SK-N-SH treated with all-trans-retinoic acid at 6 μM for 48 hours (cell line): Measurements from ENCODE around the gene DCTN2.

Source experiments
- ATAC-seq: fragments of 200-7000 bp; cut with Tn5 transposase; 3 replicates; pipeline ENCODE4 v1.9.1; 2020; ENCODE audit warnings: mild to moderate bottlenecking, moderate library complexity
- ARNTL ChIP-seq: fragments of 450-650 bp; formaldehyde crosslinking; IDR thresholded peaks from 2 replicates; pipeline ENCODE4 v1.5.0; 2020; ENCODE audit warnings: low read depth, mild to moderate bottlenecking, moderate library complexity, borderline replicate concordance
- CSDC2 ChIP-seq: fragments of 250-450 bp; sonication (Bioruptor Pico); IDR thresholded peaks from 2 replicates; pipeline ENCODE4 v1.5.0; 2020; ENCODE audit warnings: mild to moderate bottlenecking, moderate library complexity
- ESRRG ChIP-seq: fragments of 250-450 bp; sonication (Bioruptor Pico); IDR thresholded peaks from 2 replicates; pipeline ENCODE4 v1.6.1; 2021; ENCODE audit warnings: mild to moderate bottlenecking
- GLIS3 ChIP-seq: fragments of 250-450 bp; sonication (Bioruptor Pico); IDR thresholded peaks from 2 replicates; pipeline ENCODE4 v1.5.0; 2020; ENCODE audit warnings: mild to moderate bottlenecking, moderate library complexity
- ISL1 ChIP-seq: fragments of 250-450 bp; sonication (Bioruptor Pico); IDR thresholded peaks from 2 replicates; pipeline ENCODE4 v2.1.2; 2022; ENCODE audit warnings: mild to moderate bottlenecking, moderate library complexity
- OSR1 ChIP-seq: fragments of 250-450 bp; sonication (Bioruptor Pico); IDR thresholded peaks from 2 replicates; pipeline ENCODE4 v1.8.0; 2022; ENCODE audit warnings: moderate library complexity, mild to moderate bottlenecking, inconsistent platforms
- PPARA ChIP-seq: fragments of 250-450 bp; sonication (Bioruptor Pico); IDR thresholded peaks from 2 replicates; pipeline ENCODE4 v1.5.0; 2020; ENCODE audit warnings: mild to moderate bottlenecking, borderline replicate concordance
- RARB ChIP-seq: fragments of 250-450 bp; sonication (Bioruptor Pico); IDR thresholded peaks from 2 replicates; pipeline ENCODE4 v1.8.0; 2021; ENCODE audit warnings: mild to moderate bottlenecking, moderate library complexity
- SNAI2 ChIP-seq: fragments of 250-450 bp; sonication (Bioruptor Pico); IDR thresholded peaks from 2 replicates; pipeline ENCODE4 v1.5.0; 2020; ENCODE audit warnings: mild to moderate bottlenecking, moderate library complexity
- TCF4 ChIP-seq: fragments of 250-450 bp; sonication (Bioruptor Pico); IDR thresholded peaks from 2 replicates; pipeline ENCODE4 v1.8.0; 2021; ENCODE audit warnings: mild to moderate bottlenecking, moderate library complexity, borderline replicate concordance
- TOX ChIP-seq: fragments of 250-450 bp; sonication (Bioruptor Pico); IDR thresholded peaks from 2 replicates; pipeline ENCODE4 v1.8.0; 2021; ENCODE audit warnings: mild to moderate bottlenecking, moderate library complexity, borderline replicate concordance
- ZC3H10 ChIP-seq: fragments of 250-450 bp; sonication (Bioruptor Pico); IDR thresholded peaks from 2 replicates; pipeline ENCODE4 v1.5.1; 2021; ENCODE audit warnings: mild to moderate bottlenecking, moderate library complexity
- ZFP3 ChIP-seq: fragments of 250-450 bp; sonication (Bioruptor Pico); IDR thresholded peaks from 2 replicates; pipeline ENCODE4 v1.5.0; 2020; ENCODE audit warnings: mild to moderate bottlenecking, moderate library complexity
- ZFP30 ChIP-seq: fragments of 450-650 bp; formaldehyde crosslinking; IDR thresholded peaks from 2 replicates; pipeline ENCODE4 v1.5.0; 2022; ENCODE audit warnings: mild to moderate bottlenecking, moderate library complexity
- ZNF565 ChIP-seq: fragments of 450-650 bp; formaldehyde crosslinking; conservative IDR thresholded peaks from 2 replicates; pipeline ENCODE4 v1.5.0; 2020; ENCODE audit warnings: low read depth, mild to moderate bottlenecking, moderate library complexity
- ZNF70 ChIP-seq: fragments of 450-650 bp; formaldehyde crosslinking; IDR thresholded peaks from 2 replicates; pipeline ENCODE4 v1.5.0; 2020; ENCODE audit warnings: mild to moderate bottlenecking, moderate library complexity
- TF ChIP-seq, protein P1 (sequence below): fragments of 250-450 bp; sonication (Bioruptor Pico); IDR thresholded peaks from 2 replicates; pipeline ENCODE4 v1.5.1; 2020; ENCODE audit warnings: low read depth, mild to moderate bottlenecking, moderate library complexity
- TF ChIP-seq, protein P2 (sequence below): fragments of 250-450 bp; sonication (Bioruptor Pico); IDR thresholded peaks from 2 replicates; pipeline ENCODE4 v1.5.0; 2020; ENCODE audit warnings: mild to moderate bottlenecking, moderate library complexity
- TF ChIP-seq, protein P3 (sequence below): fragments of 250-450 bp; sonication (Bioruptor Pico); IDR thresholded peaks from 2 replicates; pipeline ENCODE4 v1.8.0; 2020; ENCODE audit warnings: mild to moderate bottlenecking, moderate library complexity, borderline replicate concordance
- TF ChIP-seq, protein P4 (sequence below): fragments of 250-450 bp; sonication (Bioruptor Pico); IDR thresholded peaks from 2 replicates; pipeline ENCODE4 v1.5.1; 2021; ENCODE audit warnings: mild to moderate bottlenecking, moderate library complexity
- TF ChIP-seq, protein P5 (sequence below): fragments of 250-450 bp; sonication (Bioruptor Pico); IDR thresholded peaks from 2 replicates; pipeline ENCODE4 v1.8.0; 2021; ENCODE audit warnings: low read depth, mild to moderate bottlenecking, moderate library complexity, borderline replicate concordance

DCTN2 gene

DNA sequence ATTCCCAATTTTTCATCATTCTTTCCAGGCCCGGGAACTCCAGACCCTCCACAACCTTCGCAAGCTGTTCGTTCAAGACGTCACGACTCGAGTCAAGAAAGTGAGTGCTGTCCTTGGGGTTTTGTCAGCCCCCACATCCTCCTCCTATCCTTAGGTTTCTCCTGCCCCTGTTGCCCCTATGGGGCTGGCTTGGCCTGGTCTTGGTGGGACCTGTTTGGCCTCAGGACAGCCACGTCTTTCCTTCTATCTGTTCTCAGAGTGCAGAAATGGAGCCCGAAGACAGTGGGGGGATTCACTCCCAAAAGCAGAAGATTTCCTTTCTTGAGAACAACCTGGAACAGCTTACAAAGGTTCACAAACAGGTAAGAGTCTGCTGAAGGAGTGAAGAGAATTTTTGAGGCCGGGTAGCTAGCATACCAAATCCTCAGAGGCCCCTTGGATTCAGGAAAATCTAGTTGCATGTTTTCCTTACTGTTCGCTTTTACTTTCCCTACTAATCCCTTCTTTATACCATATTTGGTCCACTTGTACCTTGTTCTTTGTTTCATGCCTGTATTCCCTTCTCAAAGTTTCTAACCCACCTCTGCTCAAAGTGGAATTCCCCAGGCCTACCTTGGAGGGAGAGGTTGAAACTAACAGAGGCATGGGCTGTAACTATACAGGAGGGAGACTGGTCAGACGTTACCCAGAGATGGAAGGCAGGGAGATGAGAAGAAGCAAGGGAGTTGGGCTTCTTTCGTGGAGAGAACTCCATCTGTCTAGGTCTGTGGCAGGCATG lies 31.2 kb upstream of the DCTN2 start:
- TF ChIP-seq ARNTL (CRISPR knock-in tag): no peak
- TF ChIP-seq TOX: no peak
- TF ChIP-seq, protein P1, sequence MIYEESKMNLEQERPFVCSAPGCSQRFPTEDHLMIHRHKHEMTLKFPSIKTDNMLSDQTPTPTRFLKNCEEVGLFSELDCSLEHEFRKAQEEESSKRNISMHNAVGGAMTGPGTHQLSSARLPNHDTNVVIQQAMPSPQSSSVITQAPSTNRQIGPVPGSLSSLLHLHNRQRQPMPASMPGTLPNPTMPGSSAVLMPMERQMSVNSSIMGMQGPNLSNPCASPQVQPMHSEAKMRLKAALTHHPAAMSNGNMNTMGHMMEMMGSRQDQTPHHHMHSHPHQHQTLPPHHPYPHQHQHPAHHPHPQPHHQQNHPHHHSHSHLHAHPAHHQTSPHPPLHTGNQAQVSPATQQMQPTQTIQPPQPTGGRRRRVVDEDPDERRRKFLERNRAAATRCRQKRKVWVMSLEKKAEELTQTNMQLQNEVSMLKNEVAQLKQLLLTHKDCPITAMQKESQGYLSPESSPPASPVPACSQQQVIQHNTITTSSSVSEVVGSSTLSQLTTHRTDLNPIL (CRISPR knock-in tag): no peak
- no peak for TF ChIP-seq CSDC2 (CRISPR knock-in tag)
- TF ChIP-seq ZNF70 (CRISPR knock-in tag): no peak
- no peak for TF ChIP-seq OSR1 (CRISPR knock-in tag)
- no peak for TF ChIP-seq TCF4
- TF ChIP-seq, protein P2, sequence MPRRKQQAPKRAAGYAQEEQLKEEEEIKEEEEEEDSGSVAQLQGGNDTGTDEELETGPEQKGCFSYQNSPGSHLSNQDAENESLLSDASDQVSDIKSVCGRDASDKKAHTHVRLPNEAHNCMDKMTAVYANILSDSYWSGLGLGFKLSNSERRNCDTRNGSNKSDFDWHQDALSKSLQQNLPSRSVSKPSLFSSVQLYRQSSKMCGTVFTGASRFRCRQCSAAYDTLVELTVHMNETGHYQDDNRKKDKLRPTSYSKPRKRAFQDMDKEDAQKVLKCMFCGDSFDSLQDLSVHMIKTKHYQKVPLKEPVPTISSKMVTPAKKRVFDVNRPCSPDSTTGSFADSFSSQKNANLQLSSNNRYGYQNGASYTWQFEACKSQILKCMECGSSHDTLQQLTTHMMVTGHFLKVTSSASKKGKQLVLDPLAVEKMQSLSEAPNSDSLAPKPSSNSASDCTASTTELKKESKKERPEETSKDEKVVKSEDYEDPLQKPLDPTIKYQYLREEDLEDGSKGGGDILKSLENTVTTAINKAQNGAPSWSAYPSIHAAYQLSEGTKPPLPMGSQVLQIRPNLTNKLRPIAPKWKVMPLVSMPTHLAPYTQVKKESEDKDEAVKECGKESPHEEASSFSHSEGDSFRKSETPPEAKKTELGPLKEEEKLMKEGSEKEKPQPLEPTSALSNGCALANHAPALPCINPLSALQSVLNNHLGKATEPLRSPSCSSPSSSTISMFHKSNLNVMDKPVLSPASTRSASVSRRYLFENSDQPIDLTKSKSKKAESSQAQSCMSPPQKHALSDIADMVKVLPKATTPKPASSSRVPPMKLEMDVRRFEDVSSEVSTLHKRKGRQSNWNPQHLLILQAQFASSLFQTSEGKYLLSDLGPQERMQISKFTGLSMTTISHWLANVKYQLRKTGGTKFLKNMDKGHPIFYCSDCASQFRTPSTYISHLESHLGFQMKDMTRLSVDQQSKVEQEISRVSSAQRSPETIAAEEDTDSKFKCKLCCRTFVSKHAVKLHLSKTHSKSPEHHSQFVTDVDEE: no peak
- TF ChIP-seq PPARA (CRISPR knock-in tag): no peak
- no peak for TF ChIP-seq GLIS3 (CRISPR knock-in tag)
- TF ChIP-seq SNAI2: no peak
- TF ChIP-seq, protein P3, sequence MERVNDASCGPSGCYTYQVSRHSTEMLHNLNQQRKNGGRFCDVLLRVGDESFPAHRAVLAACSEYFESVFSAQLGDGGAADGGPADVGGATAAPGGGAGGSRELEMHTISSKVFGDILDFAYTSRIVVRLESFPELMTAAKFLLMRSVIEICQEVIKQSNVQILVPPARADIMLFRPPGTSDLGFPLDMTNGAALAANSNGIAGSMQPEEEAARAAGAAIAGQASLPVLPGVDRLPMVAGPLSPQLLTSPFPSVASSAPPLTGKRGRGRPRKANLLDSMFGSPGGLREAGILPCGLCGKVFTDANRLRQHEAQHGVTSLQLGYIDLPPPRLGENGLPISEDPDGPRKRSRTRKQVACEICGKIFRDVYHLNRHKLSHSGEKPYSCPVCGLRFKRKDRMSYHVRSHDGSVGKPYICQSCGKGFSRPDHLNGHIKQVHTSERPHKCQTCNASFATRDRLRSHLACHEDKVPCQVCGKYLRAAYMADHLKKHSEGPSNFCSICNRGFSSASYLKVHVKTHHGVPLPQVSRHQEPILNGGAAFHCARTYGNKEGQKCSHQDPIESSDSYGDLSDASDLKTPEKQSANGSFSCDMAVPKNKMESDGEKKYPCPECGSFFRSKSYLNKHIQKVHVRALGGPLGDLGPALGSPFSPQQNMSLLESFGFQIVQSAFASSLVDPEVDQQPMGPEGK (CRISPR knock-in tag): no peak
- no peak for TF ChIP-seq ZFP3 (CRISPR knock-in tag)
- TF ChIP-seq ZC3H10: no peak
- no peak for TF ChIP-seq ISL1 (CRISPR knock-in tag)
- TF ChIP-seq ESRRG (CRISPR knock-in tag): no peak
- ATAC-seq: no peak

DNA sequence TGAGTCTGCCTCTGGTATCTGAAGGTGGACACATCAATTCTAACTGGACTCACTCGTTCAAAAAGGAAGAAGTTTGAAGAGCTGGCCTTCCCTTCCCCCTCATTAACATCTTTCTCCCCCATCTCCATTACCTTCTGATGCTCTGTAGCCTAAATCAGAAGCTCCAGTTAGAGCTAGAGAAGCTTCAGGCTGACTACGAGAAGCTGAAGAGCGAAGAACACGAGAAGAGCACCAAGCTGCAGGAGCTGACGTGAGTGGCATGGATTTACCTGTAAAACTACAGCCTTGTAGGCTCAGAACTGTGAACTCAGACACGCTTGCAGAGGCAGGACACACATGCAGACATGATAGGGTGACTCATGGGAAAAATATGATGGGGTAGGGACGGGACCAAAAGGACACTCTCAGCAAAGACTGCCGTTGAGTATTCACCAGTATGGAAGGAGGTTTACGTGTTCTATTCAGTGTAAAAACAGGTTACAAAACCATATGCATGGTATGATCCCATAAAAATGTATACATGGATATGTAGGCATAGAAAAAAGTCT lies 29.7 kb upstream of the DCTN2 start:
- TF ChIP-seq, protein P3 (CRISPR knock-in tag): no peak
- TF ChIP-seq ARNTL (CRISPR knock-in tag) (no peak), ZFP30 (CRISPR knock-in tag) (no peak), ESRRG (CRISPR knock-in tag) (no peak), GLIS3 (CRISPR knock-in tag) (no peak), ZNF565 (CRISPR knock-in tag) (no peak), OSR1 (CRISPR knock-in tag) (no peak), CSDC2 (CRISPR knock-in tag) (no peak), ZFP3 (CRISPR knock-in tag) (no peak), RARB (no peak)
- TF ChIP-seq, protein P4, sequence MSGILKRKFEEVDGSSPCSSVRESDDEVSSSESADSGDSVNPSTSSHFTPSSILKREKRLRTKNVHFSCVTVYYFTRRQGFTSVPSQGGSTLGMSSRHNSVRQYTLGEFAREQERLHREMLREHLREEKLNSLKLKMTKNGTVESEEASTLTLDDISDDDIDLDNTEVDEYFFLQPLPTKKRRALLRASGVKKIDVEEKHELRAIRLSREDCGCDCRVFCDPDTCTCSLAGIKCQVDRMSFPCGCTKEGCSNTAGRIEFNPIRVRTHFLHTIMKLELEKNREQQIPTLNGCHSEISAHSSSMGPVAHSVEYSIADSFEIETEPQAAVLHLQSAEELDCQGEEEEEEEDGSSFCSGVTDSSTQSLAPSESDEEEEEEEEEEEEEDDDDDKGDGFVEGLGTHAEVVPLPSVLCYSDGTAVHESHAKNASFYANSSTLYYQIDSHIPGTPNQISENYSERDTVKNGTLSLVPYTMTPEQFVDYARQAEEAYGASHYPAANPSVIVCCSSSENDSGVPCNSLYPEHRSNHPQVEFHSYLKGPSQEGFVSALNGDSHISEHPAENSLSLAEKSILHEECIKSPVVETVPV (CRISPR knock-in tag): no peak
- TF ChIP-seq, protein P5, sequence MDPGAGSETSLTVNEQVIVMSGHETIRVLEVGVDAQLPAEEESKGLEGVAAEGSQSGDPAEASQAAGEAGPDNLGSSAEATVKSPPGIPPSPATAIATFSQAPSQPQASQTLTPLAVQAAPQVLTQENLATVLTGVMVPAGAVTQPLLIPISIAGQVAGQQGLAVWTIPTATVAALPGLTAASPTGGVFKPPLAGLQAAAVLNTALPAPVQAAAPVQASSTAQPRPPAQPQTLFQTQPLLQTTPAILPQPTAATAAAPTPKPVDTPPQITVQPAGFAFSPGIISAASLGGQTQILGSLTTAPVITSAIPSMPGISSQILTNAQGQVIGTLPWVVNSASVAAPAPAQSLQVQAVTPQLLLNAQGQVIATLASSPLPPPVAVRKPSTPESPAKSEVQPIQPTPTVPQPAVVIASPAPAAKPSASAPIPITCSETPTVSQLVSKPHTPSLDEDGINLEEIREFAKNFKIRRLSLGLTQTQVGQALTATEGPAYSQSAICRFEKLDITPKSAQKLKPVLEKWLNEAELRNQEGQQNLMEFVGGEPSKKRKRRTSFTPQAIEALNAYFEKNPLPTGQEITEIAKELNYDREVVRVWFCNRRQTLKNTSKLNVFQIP (CRISPR knock-in tag): no peak
- TF ChIP-seq, protein P2: no peak
- no peak for ATAC-seq
